KG1 (cell line): ENCODE measurements around the gene REV1.
"Not testable (repeated sequence)": the region's sequence is repeated elsewhere in the genome, so short reads cannot be mapped to it uniquely, and the experiment has no call there.

Source experiments
- DNase-seq: peaks from one replicate; lab custom pipeline; 2025; lab: John Stamatoyannopoulos, UW

Gene REV1

DNA sequence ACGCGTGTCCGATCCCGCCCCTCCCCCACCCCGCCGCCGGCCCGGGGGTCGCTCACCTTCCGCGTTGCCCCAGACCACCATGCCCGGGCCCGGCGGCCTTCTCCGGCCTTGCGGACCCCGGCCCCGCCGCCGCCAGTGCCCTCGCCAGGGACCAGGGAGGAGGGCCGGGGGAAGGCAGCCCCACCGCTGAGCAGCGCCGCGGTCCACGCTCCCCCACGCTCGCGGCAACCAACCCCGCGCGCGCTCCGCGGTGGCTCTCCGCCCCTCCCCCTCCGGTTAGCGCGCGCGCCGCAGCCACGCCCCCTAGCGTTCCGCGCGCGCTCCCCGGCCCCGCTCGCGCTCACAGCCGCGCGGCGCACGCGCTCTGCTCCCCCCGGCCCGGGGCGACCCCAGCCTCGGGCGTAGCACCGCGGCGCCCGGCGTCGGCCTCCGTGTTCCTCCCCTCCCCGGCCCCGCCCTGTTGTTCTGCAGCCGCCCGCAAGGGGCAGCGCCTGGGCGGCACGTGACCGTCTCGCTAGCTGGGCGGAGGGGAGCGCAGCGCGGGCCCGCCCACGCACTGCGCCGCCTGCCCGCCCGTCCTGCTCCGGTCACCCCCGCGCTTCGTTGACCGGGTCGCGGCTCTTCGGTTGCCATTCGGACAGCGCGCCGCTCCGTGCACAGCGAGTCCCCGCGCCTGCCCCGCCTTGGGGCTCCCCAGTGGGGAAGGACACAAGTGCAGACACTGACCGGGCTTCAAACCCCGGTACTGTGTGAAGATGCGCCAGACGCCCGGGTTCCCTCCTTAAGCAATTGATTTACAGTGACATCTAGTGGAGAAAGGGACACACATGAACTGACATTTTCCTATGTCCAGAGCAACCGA, at the start of gene REV1:
Gene REV1, minus strand, starts transcription at position 257 of the 862 bp plus-strand sequence. CDS start 25,042 bp downstream, outside the sequence.
- DNase-seq: peak; percentile 82

DNA sequence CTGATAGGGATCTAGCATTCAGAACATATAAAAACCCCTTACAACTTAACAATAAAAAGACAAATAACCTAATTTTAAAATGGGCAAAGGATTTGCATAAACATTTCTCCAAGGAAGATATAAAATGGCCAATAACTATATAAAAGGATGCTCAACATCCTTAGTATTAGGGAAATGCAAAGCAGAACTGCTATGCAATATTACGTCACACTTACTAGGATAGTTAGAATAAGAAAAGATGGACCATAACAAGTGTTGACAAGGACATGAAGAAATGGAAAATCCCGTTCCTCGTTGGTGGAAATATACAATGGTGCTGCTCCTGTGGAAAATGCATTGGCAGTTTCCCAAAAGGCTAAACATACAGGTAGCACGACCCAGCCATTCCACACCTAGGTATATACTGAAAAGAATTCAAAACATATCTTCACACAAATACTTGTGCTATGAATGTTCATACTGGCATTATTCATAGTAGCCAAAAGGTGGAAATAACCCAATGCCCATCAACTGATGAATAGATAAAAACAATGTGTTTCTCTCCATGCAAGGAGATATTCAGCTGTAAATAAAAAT, 48.2 kb upstream of the REV1 start:
- no peak for DNase-seq

DNA sequence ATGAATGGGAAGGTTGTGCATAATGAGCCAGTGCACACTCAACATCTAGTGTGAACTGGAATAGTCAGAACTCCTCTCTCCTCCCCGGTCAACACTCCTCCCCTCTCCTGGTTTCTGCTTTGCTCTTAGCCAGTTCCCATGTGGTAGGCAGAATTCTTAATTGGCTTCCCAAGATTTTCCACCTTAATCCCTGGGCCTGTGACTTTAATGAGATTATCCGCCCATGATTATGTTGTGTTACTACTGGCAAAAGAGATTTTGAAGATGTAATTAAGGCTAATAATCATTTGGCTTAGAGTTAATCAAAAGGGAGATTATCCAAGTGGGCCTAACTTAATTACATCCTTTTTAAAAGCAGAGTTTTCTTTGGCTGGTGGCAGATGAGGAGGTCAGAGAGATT, 34.2 kb upstream of the REV1 start:
- DNase-seq: no peak

DNA sequence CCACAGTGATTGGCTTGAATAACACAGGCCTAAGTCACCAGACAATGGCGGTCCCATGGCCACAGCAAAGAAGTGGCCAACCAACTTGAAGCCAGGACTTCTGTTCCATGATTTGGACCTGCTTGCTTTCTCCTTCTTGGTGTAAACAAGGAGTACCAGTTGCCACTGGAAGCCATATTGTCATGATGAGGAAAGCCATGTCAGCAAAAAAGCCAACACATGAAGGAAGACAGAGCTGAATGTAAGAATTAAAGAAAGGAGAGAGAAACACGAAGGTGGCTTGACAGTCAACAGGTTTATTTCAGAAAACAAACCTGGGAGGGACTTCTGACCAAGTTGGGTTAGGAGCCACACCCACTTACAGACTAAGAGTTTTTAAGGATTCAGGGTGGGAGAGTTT, 32.3 kb upstream of the REV1 start:
- no peak for DNase-seq

DNA sequence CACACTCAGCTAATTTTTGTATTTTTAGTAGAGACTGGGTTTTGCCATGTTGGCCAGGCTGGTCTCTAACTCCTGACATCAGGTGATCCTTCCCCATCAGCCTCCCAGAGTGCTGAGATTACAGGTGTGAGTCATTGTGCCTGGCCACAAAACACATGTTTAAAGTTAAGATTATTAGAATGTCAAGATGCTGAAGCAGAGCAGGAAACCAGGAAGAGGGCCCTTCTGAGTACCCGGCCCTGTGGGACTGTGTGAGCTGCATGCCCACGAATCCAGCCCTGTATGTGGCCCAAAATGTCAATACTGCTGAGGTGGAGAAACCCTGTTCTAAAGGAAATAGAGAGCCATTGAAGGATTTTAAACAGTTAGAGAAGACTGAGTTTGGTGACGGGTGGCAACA, 31.0 kb upstream of the REV1 start:
- no peak for DNase-seq

DNA sequence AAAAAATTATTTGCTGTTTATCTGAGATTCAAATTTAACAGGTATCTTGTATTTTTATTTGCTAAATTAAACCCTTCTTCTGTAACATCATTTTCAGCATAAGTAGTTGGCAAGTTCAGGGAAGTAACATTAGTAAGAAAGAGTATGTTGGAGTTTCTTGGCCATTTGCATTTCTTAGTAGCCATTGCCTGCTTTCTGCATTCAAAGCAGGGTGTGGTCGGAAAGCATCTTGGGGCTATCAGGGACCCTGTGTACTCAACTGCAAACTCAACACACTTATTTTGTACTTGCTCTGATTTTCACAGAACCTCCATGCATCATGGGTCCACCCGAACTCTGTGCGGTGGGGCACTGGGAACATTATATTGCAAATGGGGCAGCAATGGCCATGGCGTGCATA, 30.4 kb upstream of the REV1 start:
- no peak for DNase-seq

DNA sequence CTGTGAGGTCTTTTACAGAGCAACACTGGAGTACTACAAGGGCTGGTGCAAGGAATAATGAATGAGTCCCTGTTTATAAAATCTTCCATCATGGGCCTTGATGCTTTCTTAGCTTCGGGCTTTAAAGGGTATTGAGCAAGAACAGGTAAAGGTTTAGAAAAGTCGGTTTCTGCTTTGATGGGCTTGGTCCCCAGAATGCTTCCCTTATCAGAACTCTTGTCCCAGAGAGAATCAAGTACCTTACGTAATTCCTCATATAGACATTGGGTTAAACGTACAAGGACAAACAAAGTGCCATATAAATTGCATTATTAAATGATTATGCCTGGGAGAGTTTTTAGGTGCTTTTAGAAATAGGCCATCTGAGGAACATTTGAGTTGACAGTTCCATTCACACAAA, 24.5 kb upstream of the REV1 start:
- no peak for DNase-seq

DNA sequence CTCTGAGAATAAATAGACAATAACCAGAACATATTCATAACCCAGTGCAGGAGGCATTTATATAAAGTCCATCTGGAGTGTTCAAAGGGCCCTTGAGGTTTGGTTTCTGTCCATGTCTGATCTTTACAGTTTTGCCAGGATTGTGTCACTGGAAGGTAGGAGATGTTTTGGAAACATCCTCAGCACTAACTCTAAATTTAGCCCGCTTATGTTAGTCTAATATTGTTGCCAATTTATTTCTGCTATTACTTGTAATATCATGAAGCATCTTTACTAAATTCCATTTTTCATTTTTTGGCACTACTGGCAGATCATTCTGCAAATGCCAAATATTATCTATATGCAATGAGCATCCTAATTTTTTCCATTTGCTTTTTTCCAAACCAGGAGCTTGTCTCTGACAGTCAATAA, 22.4 kb upstream of the REV1 start:
- no peak for DNase-seq

DNA sequence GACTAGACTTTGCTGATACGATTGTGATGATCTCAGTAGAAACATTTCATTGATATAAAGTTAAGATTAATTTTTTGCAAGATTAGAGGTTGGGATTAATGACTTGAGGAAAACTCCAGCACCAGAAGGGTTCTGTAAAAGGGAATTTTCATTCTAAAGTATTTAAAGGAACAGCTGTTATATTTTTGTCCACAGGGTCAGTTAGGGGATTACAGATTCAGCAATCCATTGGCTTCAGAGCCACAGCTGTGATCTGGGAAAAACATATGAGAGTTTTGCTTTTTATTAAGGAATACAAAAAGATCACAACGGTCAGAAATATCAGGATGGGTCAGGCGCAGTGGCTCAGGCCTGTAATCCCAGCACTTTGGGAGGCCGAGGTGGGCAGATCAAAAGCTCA, 19.6 kb upstream of the REV1 start:
- DNase-seq: no peak

DNA sequence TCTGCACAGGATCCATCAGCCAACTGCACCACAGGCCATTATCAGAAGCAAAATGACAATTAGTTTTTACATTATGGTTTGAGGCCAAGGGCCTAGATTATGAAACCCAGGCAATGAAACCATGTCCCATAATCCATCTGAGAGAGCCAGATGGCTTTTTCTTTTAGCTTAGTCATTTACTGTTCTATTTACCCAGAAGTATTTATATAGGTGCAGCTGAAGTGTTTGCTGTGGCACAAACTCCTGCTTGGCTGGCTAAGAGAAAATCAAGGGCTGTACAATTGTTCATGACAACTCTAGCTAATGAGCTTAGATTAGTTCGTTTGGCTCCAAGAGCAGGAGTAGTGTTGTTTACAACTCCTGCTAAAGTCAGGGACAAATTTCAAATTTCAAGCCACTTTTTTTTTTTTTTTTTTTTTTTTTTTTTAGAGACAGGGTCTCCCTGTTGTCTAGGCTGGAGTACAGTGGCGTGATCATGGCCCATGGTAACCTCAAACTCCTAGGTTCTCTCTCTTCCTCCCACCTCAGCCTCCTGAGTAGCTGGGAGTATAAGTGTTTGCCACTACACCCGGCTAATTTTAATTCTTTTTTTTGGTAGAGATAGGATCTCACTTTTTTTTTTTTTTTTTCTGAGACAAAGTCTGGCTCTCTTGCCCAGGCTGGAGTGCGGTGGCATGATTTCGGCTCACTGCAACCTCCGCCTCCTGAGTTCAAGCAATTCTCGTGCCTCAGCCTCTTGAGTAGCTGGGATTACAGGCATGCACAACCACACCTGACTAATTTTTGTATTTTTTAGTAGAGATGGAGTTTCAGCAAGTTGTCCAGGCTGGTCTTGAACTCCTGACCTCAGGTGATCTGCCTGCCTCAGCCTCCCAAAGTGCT, 18.4 kb upstream of the REV1 start:
- DNase-seq: no peak

DNA sequence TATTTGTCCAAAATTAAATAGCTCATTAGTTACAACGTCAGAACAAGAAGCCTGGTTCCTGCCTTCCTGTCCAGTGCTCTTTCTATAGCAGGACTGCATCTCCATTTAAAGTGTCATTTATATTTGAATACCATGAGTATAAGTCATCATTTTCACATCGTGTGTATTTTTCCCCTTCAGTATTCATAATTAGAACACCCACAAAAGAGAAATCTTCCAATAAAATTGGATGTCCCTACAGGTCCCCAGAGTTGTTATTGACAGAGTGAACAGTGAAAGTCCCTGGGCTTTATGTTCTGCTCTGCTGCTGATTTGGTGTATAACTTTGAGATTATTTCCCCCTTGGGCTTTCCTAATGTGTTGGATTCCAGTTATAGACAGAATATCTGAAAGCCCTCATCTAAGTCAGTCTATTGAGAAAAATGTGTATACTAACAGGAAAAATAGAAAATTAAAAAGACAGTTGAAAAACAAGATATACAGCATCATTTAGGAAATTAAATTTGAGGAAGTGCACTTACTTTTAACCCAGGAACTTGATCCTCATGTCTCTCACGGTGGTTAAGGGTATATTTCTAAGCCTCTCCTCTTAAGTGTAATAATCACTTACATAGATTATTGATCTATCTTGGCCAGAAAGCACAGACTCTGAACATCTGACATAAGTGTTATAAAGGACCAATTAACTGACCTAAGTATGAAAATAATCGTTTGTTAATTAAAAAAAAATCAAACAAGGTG, 15.2 kb upstream of the REV1 start:
- no peak for DNase-seq

DNA sequence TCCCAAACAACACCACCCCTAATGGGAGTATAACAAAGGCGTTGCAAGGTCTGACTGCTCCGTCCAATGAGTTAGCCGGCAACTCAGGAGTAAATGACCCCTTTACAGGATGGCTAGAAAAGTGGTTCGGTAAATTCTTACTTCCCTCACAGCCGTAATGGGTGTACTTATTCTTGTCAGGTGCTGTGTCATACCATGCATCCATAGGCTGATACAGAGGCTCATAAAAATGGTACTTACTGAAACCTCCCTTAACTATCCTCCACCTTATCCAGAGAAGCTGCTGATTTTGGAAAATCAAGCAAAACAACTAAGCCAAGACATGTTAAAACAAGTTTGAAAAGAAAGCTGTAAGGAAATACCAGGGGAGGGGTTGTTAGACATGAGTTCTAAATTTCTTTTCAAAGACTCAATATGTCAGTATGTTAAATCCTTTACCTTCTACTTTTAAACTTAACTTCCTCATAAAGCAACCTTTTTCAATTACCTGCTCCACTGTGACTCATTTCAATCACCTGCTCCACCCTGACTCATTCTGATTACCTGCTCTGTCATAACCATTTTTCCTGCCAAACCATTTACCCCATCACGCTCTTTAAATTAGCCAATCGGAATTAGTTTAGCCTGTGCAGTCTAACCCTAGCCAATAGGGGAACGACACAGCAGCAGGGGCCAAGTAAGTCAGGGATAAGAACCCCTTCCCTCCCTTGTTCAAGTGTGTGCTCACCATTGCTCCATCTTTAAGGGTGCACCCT, 14.0 kb upstream of the REV1 start:
- not testable (repeated sequence) for DNase-seq

DNA sequence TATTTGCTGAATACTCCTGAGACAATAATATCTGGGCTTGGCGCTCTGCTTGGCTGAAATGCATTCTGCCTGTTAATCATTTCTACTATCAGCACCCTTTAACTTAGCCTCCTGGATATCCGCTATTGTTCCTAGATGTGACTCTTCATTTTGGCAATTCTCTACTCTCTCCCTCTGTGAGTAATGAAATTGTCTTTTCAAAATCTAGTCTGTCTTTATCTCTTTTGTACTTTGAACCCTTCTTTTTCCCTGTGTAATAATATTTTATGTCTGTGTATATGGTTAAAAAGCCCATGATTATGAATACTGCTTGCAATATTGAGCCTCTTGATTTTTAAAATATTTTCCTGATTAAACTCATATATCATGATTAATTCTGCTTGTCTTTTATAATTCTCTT, 6.2 kb upstream of the REV1 start:
- DNase-seq: no peak

DNA sequence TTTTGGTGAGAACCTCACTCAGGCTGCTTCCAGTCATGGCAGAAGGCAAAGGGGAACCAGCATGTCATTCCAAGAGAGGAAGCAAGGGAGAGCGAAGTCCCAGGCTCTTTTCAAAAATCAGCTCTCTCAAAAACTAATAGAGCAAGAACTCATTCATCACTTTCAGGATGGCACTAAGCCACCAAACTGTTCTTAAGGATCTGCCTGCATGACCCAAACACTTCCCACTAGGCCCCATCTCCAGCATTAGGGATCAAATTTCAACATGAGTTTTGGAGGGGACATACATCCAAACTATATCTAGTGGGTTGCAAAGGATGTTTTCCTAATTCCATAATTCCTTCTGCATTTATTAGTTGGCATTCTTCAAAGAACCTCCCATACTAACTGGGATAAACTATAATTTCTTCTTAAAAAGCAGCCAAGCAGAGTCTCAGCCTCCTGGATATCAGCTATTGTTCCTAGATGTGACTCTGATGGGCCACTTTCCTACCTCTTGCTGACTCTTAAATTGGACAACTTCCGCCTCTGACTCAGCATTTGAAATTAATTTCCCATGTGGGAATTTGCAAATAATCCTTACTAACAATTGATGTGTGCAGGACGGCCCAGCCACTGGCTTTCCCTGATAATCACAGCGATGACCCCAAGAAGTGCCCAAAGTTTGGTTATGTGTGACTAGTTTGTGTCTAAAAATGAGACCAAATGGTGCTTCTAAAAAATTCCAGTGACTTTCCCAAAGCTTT, 5.5 kb upstream of the REV1 start:
- no peak for DNase-seq

DNA sequence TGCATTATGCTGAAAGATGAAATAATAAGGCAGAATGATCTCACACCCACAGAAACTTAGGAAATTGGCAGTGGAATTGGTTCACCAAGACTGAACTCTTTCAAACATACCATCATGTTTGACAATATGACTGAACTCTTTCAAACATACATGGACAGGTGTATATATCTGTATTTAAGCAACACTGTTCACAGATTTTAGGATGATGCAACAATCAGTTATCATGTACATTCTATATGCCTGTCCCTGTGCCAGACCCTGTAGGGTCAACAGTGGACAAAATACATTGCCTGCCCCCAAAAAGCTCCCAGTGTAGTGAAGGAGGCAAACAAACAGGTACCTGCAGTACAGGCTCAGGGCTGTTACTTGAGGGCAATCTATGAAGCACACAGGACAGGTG, 2.9 kb upstream of the REV1 start:
- DNase-seq: no peak

DNA sequence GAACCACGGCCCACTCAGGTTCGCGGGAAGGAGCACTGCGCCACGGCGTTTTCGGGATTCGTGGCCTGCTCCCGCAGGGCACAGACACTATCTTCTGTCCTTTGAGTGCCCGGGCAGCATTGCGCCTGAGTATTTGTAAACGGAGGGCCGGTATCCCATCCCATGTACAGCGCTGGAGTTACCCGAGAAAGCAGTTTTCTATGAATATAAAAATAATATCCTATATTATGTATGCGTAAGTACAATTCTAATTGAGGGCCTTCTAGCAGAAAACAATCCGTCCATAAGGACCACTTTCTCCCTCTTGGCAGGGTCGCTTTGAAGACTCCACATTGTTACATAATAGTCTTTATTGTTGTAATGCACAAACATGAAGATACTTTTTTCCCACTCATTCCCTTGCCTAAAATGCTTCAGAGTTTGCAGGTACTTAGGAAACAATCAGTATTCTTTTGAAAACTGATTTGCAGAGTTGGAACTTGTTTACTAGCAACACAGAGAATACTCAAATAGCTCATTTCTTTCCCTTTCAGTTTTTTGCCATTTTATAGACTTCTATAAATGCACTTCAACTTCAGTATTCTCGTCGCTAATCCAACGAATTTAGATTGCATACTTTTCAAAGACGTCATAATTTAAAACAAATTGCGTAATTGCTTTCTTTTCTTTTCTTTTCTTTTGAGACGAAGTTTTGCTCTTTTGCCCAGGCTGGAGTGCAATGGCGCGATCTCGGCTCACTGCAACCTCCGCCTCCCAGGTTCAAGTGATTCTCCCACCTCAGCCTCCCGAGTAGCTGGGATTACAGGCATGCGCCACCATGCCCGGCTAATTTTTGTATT, 1.0 kb upstream of the REV1 start:
- no peak for DNase-seq

DNA sequence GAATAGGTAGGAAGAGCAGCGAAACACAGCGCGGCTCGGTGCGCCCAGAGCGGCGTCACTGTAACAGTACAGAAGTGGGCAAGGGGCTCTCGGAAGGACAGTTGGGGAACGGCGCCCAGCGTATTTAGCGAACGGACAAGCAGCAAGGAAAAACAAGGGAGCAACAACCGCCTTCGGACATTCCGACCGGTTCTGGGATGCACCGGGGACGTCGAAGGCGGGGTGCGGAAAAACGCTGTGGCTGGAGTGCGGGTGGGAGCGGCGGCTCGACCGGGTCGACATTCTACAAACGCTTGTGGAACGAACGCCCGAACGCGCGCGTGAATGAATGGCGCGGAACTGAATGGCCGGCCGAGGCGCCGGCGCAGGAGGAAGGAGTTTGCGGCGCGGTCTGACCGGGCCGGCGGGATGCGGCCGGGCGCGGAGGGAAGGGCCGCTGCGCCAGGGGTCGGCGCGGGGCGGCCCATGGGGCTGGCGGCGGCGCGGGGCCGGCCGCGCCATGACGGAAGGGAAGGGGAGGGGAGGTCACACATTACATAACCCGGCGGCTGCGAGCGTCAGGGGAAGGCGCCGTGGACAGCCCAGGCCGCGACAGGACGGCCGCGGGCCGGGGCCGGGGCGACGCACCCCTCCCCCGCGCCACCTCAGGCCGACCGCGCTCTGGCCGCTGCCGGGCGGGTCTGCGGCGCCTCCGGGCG, 605 bp downstream of the REV1 start:
- DNase-seq: no peak

DNA sequence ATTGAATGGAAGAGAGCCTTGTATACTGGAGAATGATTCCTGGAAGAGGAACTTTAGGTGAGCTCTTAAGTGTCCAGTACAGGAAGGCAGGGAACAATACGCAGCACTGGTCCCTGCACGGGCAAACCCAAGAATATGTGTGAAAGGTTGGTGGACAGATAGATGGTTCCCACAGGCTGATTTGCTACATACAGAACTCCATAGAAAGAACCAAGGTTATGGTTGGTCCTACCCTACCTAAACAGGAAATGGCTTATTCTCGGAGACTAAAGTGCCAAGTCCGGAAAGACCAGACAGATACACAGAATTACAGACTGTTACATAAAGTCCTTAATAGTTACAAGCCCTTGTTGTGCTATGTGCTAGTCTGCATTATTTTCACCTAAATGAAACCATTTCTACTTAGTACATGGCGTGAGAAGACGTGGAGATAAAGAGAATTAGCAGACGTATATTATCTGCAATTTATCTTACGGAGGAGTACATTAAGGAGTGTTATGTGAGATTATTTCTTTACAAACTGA, 1.2 kb downstream of the REV1 start:
- DNase-seq: peak; percentile 26

DNA sequence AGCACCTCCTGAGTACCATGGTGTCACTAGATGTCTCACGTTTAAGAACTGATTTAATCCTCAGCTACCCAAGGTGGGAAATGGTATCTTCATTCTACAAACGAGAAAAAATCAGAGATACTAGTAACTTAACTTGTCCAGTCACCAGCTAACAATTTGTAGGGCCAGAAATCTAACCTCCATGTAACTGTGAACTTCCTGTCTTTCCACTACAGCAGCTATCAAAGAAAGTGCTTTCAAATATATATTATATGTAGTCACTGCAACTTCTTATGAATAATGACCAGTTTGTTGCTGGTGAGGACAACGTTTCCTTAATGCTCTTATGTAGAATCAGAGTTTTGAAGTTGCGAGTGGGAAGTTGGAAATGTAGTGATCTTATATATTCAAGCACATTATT, 1.9 kb downstream of the REV1 start:
- DNase-seq: no peak
